Epidermal melanocyte (primary cell): ENCODE data around the gene CNTLN.
"Not testable (repeated sequence)": the region's sequence is repeated elsewhere in the genome, so short reads cannot be mapped to it uniquely, and the experiment has no call there.

Experiments
- DNase-seq: peaks from one replicate; pipeline ENCODE4 v3.0.0; 2011; ENCODE audit warnings: low spot score; ENCODE audit not compliant: insufficient read length

The CNTLN gene

GRCh38 chr9:17293685-17294084 lies 158.8 kb downstream of the CNTLN start:
- DNase-seq, result no peak

GRCh38 chr9:17294822-17295624 lies 160.2 kb downstream of the CNTLN start:
- no peak for DNase-seq

- DNase-seq, result no peak
Observed at GRCh38 chr9:17315341-17315740, 180.5 kb downstream of the CNTLN start.

GRCh38 chr9:17318821-17319320 lies 184.0 kb downstream of the CNTLN start:
- no peak for DNase-seq

GRCh38 chr9:17319864-17320263 lies 185.0 kb downstream of the CNTLN start:
- no peak for DNase-seq

GRCh38 chr9:17322882-17323864 lies 188.3 kb downstream of the CNTLN start:
- DNase-seq, result no peak

- DNase-seq, result no peak
Observed at GRCh38 chr9:17328331-17328730, 193.5 kb downstream of the CNTLN start.

- no peak for DNase-seq
Observed at GRCh38 chr9:17330097-17330496, 195.3 kb downstream of the CNTLN start.

GRCh38 chr9:17332115-17332514 lies 197.3 kb downstream of the CNTLN start:
- no peak for DNase-seq

GRCh38 chr9:17339156-17339555 lies 204.3 kb downstream of the CNTLN start:
- no peak for DNase-seq

- DNase-seq, result no peak
Observed at GRCh38 chr9:17342696-17343095, 207.9 kb downstream of the CNTLN start.

GRCh38 chr9:17349831-17350230 lies 215.0 kb downstream of the CNTLN start:
- no peak for DNase-seq

GRCh38 chr9:17354006-17354405 lies 219.2 kb downstream of the CNTLN start:
- DNase-seq, result not testable (repeated sequence)

- no peak for DNase-seq
Observed at GRCh38 chr9:17361378-17361777, 226.5 kb downstream of the CNTLN start.

- no peak for DNase-seq
Observed at GRCh38 chr9:17367035-17367434, 232.2 kb downstream of the CNTLN start.

GRCh38 chr9:17380126-17380861 lies 245.5 kb downstream of the CNTLN start:
- DNase-seq, result no peak

GRCh38 chr9:17387565-17387964 lies 252.7 kb downstream of the CNTLN start:
- no peak for DNase-seq

GRCh38 chr9:17389026-17389425 lies 254.2 kb downstream of the CNTLN start:
- DNase-seq, result no peak

- no peak for DNase-seq
Observed at GRCh38 chr9:17394881-17395510, 260.2 kb downstream of the CNTLN start.

- DNase-seq, result not testable (repeated sequence)
Observed at GRCh38 chr9:17397166-17397728, 262.4 kb downstream of the CNTLN start.

GRCh38 chr9:17398350-17398749 lies 263.5 kb downstream of the CNTLN start:
- no peak for DNase-seq
